Upper lobe of left lung (tissue), 6 donors: ENCODE data around the gene DGCR2. TPM values are rescaled to one million over a fixed set of nuclear protein-coding genes. Genes with fewer than 3 reads are reported as not detected.

ENCODE experiments used
- ATAC-seq, 2 donors: fragments of 200-7000 bp; cut with Tn5 transposase; one replicate each; pipeline ENCODE4 v1.9.1; 2022; ENCODE audit warnings: mild to moderate bottlenecking in 2 of 2, moderate library complexity in 2 of 2; ENCODE audit not compliant: low FRiP score in 2 of 2
- DNase-seq, 2 donors: peaks; one replicate each; pipeline ENCODE4 v3.0.0-alpha.2; 2019 to 2020
- H3K27ac ChIP-seq, 4 donors: fragments of 200-600 bp; sonication (generic); one replicate each; pipeline ENCODE4 v1.5.1; 2016 to 2019
- H3K27me3 ChIP-seq, 4 donors: fragments of 200-600 bp; sonication (generic); one replicate each; pipeline ENCODE4 v1.5.1; 2017 to 2019
- H3K36me3 ChIP-seq, 4 donors: fragments of 200-600 bp; sonication (generic); one replicate each; pipeline ENCODE4 v1.5.1; 2016 to 2019
- H3K4me1 ChIP-seq, 4 donors: fragments of 200-600 bp; sonication (generic); one replicate each; pipeline ENCODE4 v1.5.1; 2018 to 2019
- H3K4me3 ChIP-seq, 4 donors: fragments of 200-600 bp; sonication (generic); one replicate each; pipeline ENCODE4 v1.5.1; 2017 to 2019; ENCODE audit warnings: mild to moderate bottlenecking in 2 of 4, moderate library complexity in 1 of 4
- H3K9me3 ChIP-seq, 4 donors: fragments of 200-600 bp; sonication (generic); one replicate each; pipeline ENCODE4 v1.5.1; 2018 to 2019
- CTCF ChIP-seq, 6 experiments: fragments of 450-650 bp in 4 of 6; fragments of 200-600 bp in 2 of 6; sonication (generic) in 2 of 6; IDR thresholded peaks; one replicate each; pipeline ENCODE4 v1.5.1; 2016 to 2019; ENCODE audit warnings: antibody characterized with exemption in 6 of 6
- EP300 ChIP-seq, 4 donors: sonication (generic); formaldehyde crosslinking; IDR thresholded peaks; one replicate each; pipeline ENCODE4 v1.5.1; 2017; ENCODE audit warnings: antibody characterized with exemption in 4 of 4, control low read depth in 2 of 4
- POLR2A ChIP-seq, 4 donors: fragments of 450-650 bp; IDR thresholded peaks; one replicate each; pipeline ENCODE4 v1.5.1; 2016 to 2017; ENCODE audit warnings: antibody characterized with exemption in 4 of 4, mild to moderate bottlenecking in 2 of 4
- POLR2AphosphoS5 ChIP-seq, 2 donors: sonication (generic); formaldehyde crosslinking; IDR thresholded peaks; one replicate each; pipeline ENCODE4 v1.5.1; 2017; ENCODE audit warnings: antibody characterized with exemption in 2 of 2
- WGBS, 2 donors: methylation state at CpG; one replicate each; pipeline ENCODE4 v1.1.5; 2017 to 2018; 5-methylcytosine and 5-hydroxymethylcytosine counted together
- total RNA-seq, 6 donors: library from RNA; depleted of rRNA in 4 of 6; stranded (reverse); fragments of >200 nt in 4 of 6; gene quantifications; one replicate each; pipeline versions ENCODE4 v1.1.0 to v1.2.1, GENCODE V29; 2016 to 2021
- donor health status: DM: no; HTN: no; CAD: no; lungs with moderate emphysema.
- donor health status: DM: no; HTN: yes; CAD: no; lungs with severe emphysema.

DGCR2 gene
- total RNA-seq, 6 donors from 2014 or later: 65.9 to 101 (median 89.9) TPM

- 79 to 84% methylated on average over 4 to 5 of the region's 5 CpGs for WGBS, 2 donors
- DNase-seq: no peak
Observed at GRCh38 chr22:19103880-19104821, 18.1 kb downstream of the DGCR2 start.

GRCh38 chr22:19098157-19098556 lies 24.1 kb downstream of the DGCR2 start:
- 67 to 69% methylated on average over 4 of the region's 4 CpGs for WGBS, 2 donors
- peak in 1 of 2 donors; percentile 42 for ATAC-seq

More at GRCh38 chr22:19103880-19104821, 18.1 kb downstream of the DGCR2 start:
- peaks cover 30 to 38% (median 35%) of the 10 kb centered on the region in 4 donors for H3K4me1 ChIP-seq
- TF ChIP-seq EP300 (IDR thresholded peaks at IDR 0.05) (no peak), POLR2A (IDR thresholded peaks at IDR 0.05) (no peak), CTCF (IDR thresholded peaks at IDR 0.05) (no peak), POLR2AphosphoS5 (IDR thresholded peaks at IDR 0.05) (no peak)
- peak in 1 of 2 donors; percentile 18 for ATAC-seq
- no peaks in the 10 kb centered on the region for H3K36me3 ChIP-seq
- no peaks in the 10 kb centered on the region for H3K9me3 ChIP-seq
- no peaks in the 10 kb centered on the region for H3K27me3 ChIP-seq
- no peak overlapping the region for H3K4me3 ChIP-seq
- peak overlapping the region in 2 of 4 donors; percentile 7 to 28 for H3K27ac ChIP-seq

GRCh38 chr22:19097518-19097917 lies 24.7 kb downstream of the DGCR2 start:
- 43 to 55% methylated on average over 3 of the region's 3 CpGs for WGBS, 2 donors
- no peak for TF ChIP-seq EP300 (IDR thresholded peaks at IDR 0.05)
- no peak for TF ChIP-seq CTCF (IDR thresholded peaks at IDR 0.05)
- TF ChIP-seq POLR2A (IDR thresholded peaks at IDR 0.05): no peak
- TF ChIP-seq POLR2AphosphoS5 (IDR thresholded peaks at IDR 0.05): no peak
- Histone ChIP-seq H3K27me3 (no peaks in the 10 kb centered on the region), H3K9me3 (no peaks in the 10 kb centered on the region), H3K4me3 (no peak overlapping the region), H3K27ac (peak overlapping the region in 3 of 4 donors; percentile 39 to 73 (median 68)), H3K4me1 (peaks cover 6 to 26% (median 16%) of the 10 kb centered on the region in 4 donors), H3K36me3 (peaks cover 0 to 18% (median 0%) of the 10 kb centered on the region in 4 donors)
- DNase-seq (peak in 1 of 2 donors; percentile 46), ATAC-seq (peak; percentile 39 to 46)

More at GRCh38 chr22:19098157-19098556, 24.1 kb downstream of the DGCR2 start:
- Histone ChIP-seq H3K4me3 (no peak overlapping the region), H3K36me3 (peaks cover 0 to 18% (median 0%) of the 10 kb centered on the region in 4 donors), H3K9me3 (no peaks in the 10 kb centered on the region), H3K27ac (peak overlapping the region in 3 of 4 donors; percentile 39 to 73 (median 68)), H3K4me1 (peaks cover 6 to 26% (median 16%) of the 10 kb centered on the region in 4 donors), H3K27me3 (no peaks in the 10 kb centered on the region)
- TF ChIP-seq EP300 (IDR thresholded peaks at IDR 0.05) (no peak), POLR2A (IDR thresholded peaks at IDR 0.05) (no peak), POLR2AphosphoS5 (IDR thresholded peaks at IDR 0.05) (peak in 1 of 2 donors; percentile 23), CTCF (IDR thresholded peaks at IDR 0.05) (no peak)
- DNase-seq: no peak

GRCh38 chr22:19096555-19096954 lies 25.7 kb downstream of the DGCR2 start:
- WGBS, 2 donors: 96 to 100% methylated on average over 1 of the region's 1 CpG
- ATAC-seq (no peak), DNase-seq (no peak)
- Histone ChIP-seq H3K4me3 (no peak overlapping the region), H3K9me3 (no peaks in the 10 kb centered on the region), H3K4me1 (peaks cover 6 to 26% (median 16%) of the 10 kb centered on the region in 4 donors), H3K27ac (peak overlapping the region in 1 of 4 donors; percentile 39), H3K36me3 (peaks cover 0 to 18% (median 0%) of the 10 kb centered on the region in 4 donors), H3K27me3 (no peaks in the 10 kb centered on the region)
- no peak for TF ChIP-seq EP300 (IDR thresholded peaks at IDR 0.05)
- no peak for TF ChIP-seq CTCF (IDR thresholded peaks at IDR 0.05)
- no peak for TF ChIP-seq POLR2A (IDR thresholded peaks at IDR 0.05)
- no peak for TF ChIP-seq POLR2AphosphoS5 (IDR thresholded peaks at IDR 0.05)
